H1 (cell line): ENCODE results near the gene C16orf46. TPM values are rescaled to one million over a fixed set of nuclear protein-coding genes. Genes with fewer than 3 reads are reported as not detected.

Experiments
- CTCF ChIA-PET: fragments of 300-600 bp; sonication (Branson Sonifier 250); formaldehyde crosslinking; loops from one replicate; lab custom pipeline; 2021; ENCODE audit not compliant: partially characterized antibody; lab: Charles Lee
- POLR2A ChIA-PET: fragments of 300-600 bp; sonication (Branson Sonifier 250); formaldehyde crosslinking; loops from one replicate; lab custom pipeline; 2021; ENCODE audit warnings: inconsistent platforms; ENCODE audit not compliant: partially characterized antibody; lab: Charles Lee
- DNase-seq, 2 experiments: peaks; one replicate each; pipeline versions ENCODE4 v3.0.0 to v3.0.0-alpha.2; 2010 to 2022; ENCODE audit warnings: low spot score in 2 of 2, low read depth in 1 of 2, mixed read lengths in 1 of 2
- FAIRE-seq: peaks from 2 replicates; lab custom pipeline; 2011; peaks lifted over from hg19 to GRCh38; lab: Jason Lieb, UNC
- H2AFZ ChIP-seq: 2 replicates; pipeline ENCODE4 v1.8.1; 2012; ENCODE audit warnings: low read length, inconsistent platforms
- H2AK5ac ChIP-seq: 2 replicates; pipeline ENCODE4 v1.6.1; 2013; ENCODE audit warnings: low read depth, low read length
- H2BK120ac ChIP-seq: replicated peaks from 2 replicates; pipeline ENCODE3; 2013; ENCODE audit warnings: low read depth, low read length, inconsistent platforms
- H2BK12ac ChIP-seq: 2 replicates; pipeline ENCODE4 v1.6.1; 2013; ENCODE audit warnings: low read depth, low read length
- H2BK15ac ChIP-seq: 2 replicates; pipeline ENCODE4 v1.6.1; 2013; ENCODE audit warnings: low read length
- H2BK20ac ChIP-seq: 2 replicates; pipeline ENCODE4 v1.6.1; 2013; ENCODE audit warnings: low read length
- H2BK5ac ChIP-seq: 2 replicates; pipeline ENCODE4 v1.6.1; 2013; ENCODE audit warnings: low read depth, low read length
- H3K14ac ChIP-seq: 2 replicates; pipeline ENCODE4 v1.6.1; 2013; ENCODE audit warnings: inconsistent platforms; ENCODE audit not compliant: insufficient read length
- H3K18ac ChIP-seq: 2 replicates; pipeline ENCODE4 v1.6.1; 2013; ENCODE audit warnings: low read length; ENCODE audit errors: extremely low read depth
- H3K23ac ChIP-seq: 2 replicates; pipeline ENCODE4 v1.6.1; 2013; ENCODE audit warnings: inconsistent platforms; ENCODE audit not compliant: insufficient read length
- H3K23me2 ChIP-seq: 2 replicates; pipeline ENCODE4 v1.6.1; 2013; ENCODE audit warnings: low read depth, low read length
- H3K27ac ChIP-seq: 2 replicates; pipeline ENCODE4 v1.6.1; 2011; ENCODE audit warnings: low read depth, low read length, inconsistent platforms
- H3K27me3 ChIP-seq, 4 experiments: replicated peaks in 1 of 4; 1 replicate in 1 of 4; 2 replicates in 3 of 4; pipeline versions ENCODE4 v1.6.1 to v1.8.1; 2011 to 2013; ENCODE audit warnings: low read length in 3 of 4, mild to moderate bottlenecking in 3 of 4, inconsistent platforms in 2 of 4, mixed read lengths in 2 of 4, moderate library complexity in 1 of 4; ENCODE audit not compliant: control insufficient read depth in 3 of 4, insufficient read depth in 3 of 4; ENCODE audit errors: extremely low read depth in 1 of 4
- H3K36me3 ChIP-seq, 4 experiments: 2 replicates each; pipeline versions ENCODE4 v1.6.1 to v1.8.1; 2011 to 2013; ENCODE audit warnings: mild to moderate bottlenecking in 4 of 4, low read length in 3 of 4, moderate library complexity in 2 of 4, control low read depth in 1 of 4, inconsistent platforms in 1 of 4; ENCODE audit not compliant: insufficient read depth in 4 of 4, control insufficient read depth in 2 of 4
- H3K4ac ChIP-seq: replicated peaks from 2 replicates; pipeline ENCODE3; 2013; ENCODE audit warnings: low read length, low read depth, mixed read lengths, inconsistent platforms; ENCODE audit not compliant: insufficient read length
- H3K4me1 ChIP-seq, 4 experiments: replicated peaks in 1 of 4; 1 replicate in 1 of 4; 2 replicates in 3 of 4; pipeline versions ENCODE4 v1.6.1 to v1.8.1; 2011 to 2013; ENCODE audit warnings: low read length in 3 of 4, inconsistent platforms in 2 of 4, mixed read lengths in 1 of 4; ENCODE audit not compliant: insufficient read depth in 4 of 4, control insufficient read depth in 3 of 4
- H3K4me2 ChIP-seq, 2 experiments: 2 replicates each; pipeline versions ENCODE4 v1.6.1 to v1.8.1; 2011 to 2013; ENCODE audit warnings: low read depth in 2 of 2, low read length in 2 of 2, control low read depth in 1 of 2, inconsistent platforms in 1 of 2, mild to moderate bottlenecking in 1 of 2; ENCODE audit not compliant: insufficient read depth in 1 of 2
- H3K4me3 ChIP-seq, 4 experiments: fragments of 200-600, 300-600 bp in 1 of 4; sonication (generic), shearing (Covaris generic), sonication (Bioruptor Twin) in 1 of 4; 2 replicates each; pipeline versions ENCODE4 v1.5.1 to v1.8.1; 2011 to 2016; ENCODE audit warnings: low read length in 4 of 4, low read depth in 3 of 4, control low read depth in 2 of 4, inconsistent platforms in 2 of 4, mild to moderate bottlenecking in 2 of 4, mixed read lengths in 1 of 4, moderate library complexity in 1 of 4; ENCODE audit not compliant: insufficient read depth in 2 of 4; ENCODE audit errors: extremely low read depth in 1 of 4
- H3K56ac ChIP-seq: replicated peaks from 2 replicates; pipeline ENCODE3; 2013; ENCODE audit warnings: low read depth, mild to moderate bottlenecking, mixed read lengths, low read length, inconsistent platforms; ENCODE audit not compliant: insufficient read length
- H3K79me1 ChIP-seq: 2 replicates; pipeline ENCODE4 v1.6.1; 2013; ENCODE audit warnings: low read depth, low read length, control low read depth
- H3K79me2 ChIP-seq, 2 experiments: 2 replicates each; pipeline versions ENCODE4 v1.6.1 to v1.8.1; 2012 to 2013; ENCODE audit warnings: low read length in 2 of 2, mild to moderate bottlenecking in 2 of 2, inconsistent platforms in 1 of 2; ENCODE audit not compliant: insufficient read depth in 2 of 2, control insufficient read depth in 1 of 2
- H3K9ac ChIP-seq, 4 experiments: replicated peaks in 1 of 4; 1 replicate in 1 of 4; 2 replicates in 3 of 4; pipeline versions ENCODE4 v1.6.1 to v1.8.1; 2011 to 2013; ENCODE audit warnings: low read depth in 3 of 4, low read length in 3 of 4, control low read depth in 2 of 4, mild to moderate bottlenecking in 2 of 4, moderate library complexity in 2 of 4, inconsistent platforms in 1 of 4; ENCODE audit errors: extremely low read depth in 1 of 4
- H3K9me3 ChIP-seq, 2 experiments: 2 replicates each; pipeline versions ENCODE4 v1.6.1 to v1.8.1; 2012 to 2013; ENCODE audit warnings: mild to moderate bottlenecking in 2 of 2, moderate library complexity in 2 of 2, control low read depth in 1 of 2, inconsistent platforms in 1 of 2, low read depth in 1 of 2, low read length in 1 of 2, mixed read lengths in 1 of 2; ENCODE audit not compliant: insufficient read depth in 2 of 2
- H4K20me1 ChIP-seq, 2 experiments: replicated peaks in 1 of 2; 2 replicates each; pipeline versions ENCODE3 to v1.8.1; 2011 to 2013; ENCODE audit warnings: inconsistent platforms in 2 of 2, low read length in 2 of 2, mild to moderate bottlenecking in 1 of 2; ENCODE audit not compliant: insufficient read depth in 2 of 2, control insufficient read depth in 1 of 2
- H4K5ac ChIP-seq: 2 replicates; pipeline ENCODE4 v1.6.1; 2013; ENCODE audit warnings: low read length, low read depth, mixed read lengths, inconsistent platforms; ENCODE audit not compliant: insufficient read length
- H4K8ac ChIP-seq: 2 replicates; pipeline ENCODE4 v1.8.0; 2013; ENCODE audit warnings: mild to moderate bottlenecking, moderate library complexity, low read length, inconsistent platforms; ENCODE audit not compliant: insufficient read depth; ENCODE audit errors: extremely low read depth
- H4K91ac ChIP-seq: replicated peaks from 2 replicates; pipeline ENCODE3; 2013; ENCODE audit warnings: low read length, mixed read lengths, inconsistent platforms; ENCODE audit not compliant: insufficient read length
- FOSL1 ChIP-seq: IDR thresholded peaks from 2 replicates; pipeline ENCODE4 v1.6.1; 2011; ENCODE audit warnings: mild to moderate bottlenecking, low read depth, low read length, moderate library complexity; ENCODE audit not compliant: insufficient read depth
- GTF2F1 ChIP-seq: IDR thresholded peaks from 2 replicates; pipeline ENCODE4 v1.6.1; 2012; ENCODE audit warnings: low read depth, low read length, improper control_type of control experiment, borderline replicate concordance
- RFX5 ChIP-seq: IDR thresholded peaks from 2 replicates; pipeline ENCODE4 v1.6.1; 2011; ENCODE audit warnings: low read depth, low read length, improper control_type of control experiment, borderline replicate concordance
- SIN3A ChIP-seq, 2 experiments: IDR thresholded peaks in 1 of 2; conservative IDR thresholded peaks in 1 of 2; 2 replicates each; pipeline ENCODE4 v1.6.1; 2011 to 2012; ENCODE audit warnings: low read length in 2 of 2, improper control_type of control experiment in 1 of 2, low read depth in 1 of 2, mild to moderate bottlenecking in 1 of 2
- SP1 ChIP-seq: IDR thresholded peaks from 2 replicates; pipeline ENCODE4 v1.6.1; 2011; ENCODE audit warnings: low read depth, low read length
- TAF7 ChIP-seq: optimal IDR thresholded peaks from 2 replicates; pipeline ENCODE3; 2011; ENCODE audit warnings: low read depth, mild to moderate bottlenecking, inconsistent platforms, low read length, moderate library complexity, borderline replicate concordance
- TBP ChIP-seq: IDR thresholded peaks from 2 replicates; pipeline ENCODE4 v1.6.1; 2011; ENCODE audit warnings: low read depth, low read length, improper control_type of control experiment
- TCF12 ChIP-seq: IDR thresholded peaks from 2 replicates; pipeline ENCODE4 v1.6.1; 2011; ENCODE audit warnings: low read depth, mild to moderate bottlenecking, low read length
- TEAD4 ChIP-seq: IDR thresholded peaks from 2 replicates; pipeline ENCODE4 v1.6.1; 2012; ENCODE audit warnings: low read depth, low read length, inconsistent platforms, mixed read lengths
- USF2 ChIP-seq: IDR thresholded peaks from 2 replicates; pipeline ENCODE4 v1.6.1; 2011; ENCODE audit warnings: low read length, improper control_type of control experiment
- WGBS, 2 experiments: shearing (Covaris generic) in 1 of 2; methylation state at CpG; one replicate each; pipeline versions ENCODE4 v1.1.6 to v1.1.7; 2013 to 2015; ENCODE audit warnings: low lambda C conversion rate in 2 of 2, mixed read lengths in 2 of 2, inconsistent platforms in 1 of 2, low coverage in 1 of 2, missing lambda C conversion rate in 1 of 2; ENCODE audit not compliant: insufficient replicate concordance in 2 of 2, insufficient coverage in 1 of 2, insufficient read length in 1 of 2; ENCODE audit errors: extremely low coverage in 1 of 2, missing lambda C conversion rate in 1 of 2; 5-methylcytosine and 5-hydroxymethylcytosine counted together
- polyA plus RNA-seq, 7 experiments: library from polyadenylated mRNA; depleted of rRNA in 3 of 7; stranded (reverse) in 5 of 7; unstranded in 2 of 7; fragments of >200 nt in 5 of 7; fragments of 200-250 nt in 2 of 7; gene quantifications; 1 replicate in 5 of 7; 2 replicates in 1 of 7; 4 replicates in 1 of 7; pipeline versions ENCODE4 v1.2.1 to v1.2.3, GENCODE V29; 2011 to 2013; ENCODE audit warnings: missing spikeins in 2 of 7, mixed read lengths in 2 of 7
- total RNA-seq: library from RNA; stranded (reverse); fragmentation: NEBNext Ultra II Directional; extraction: Animal tissue kit (Norgen Biotek cat#: 25700); gene quantifications from 2 replicates; pipeline ENCODE4 v1.2.1, GENCODE V29; 2021

C16orf46 gene
- total and polyA plus RNA-seq, 2 of the 8 experiments (the other 6 are each of a cell fraction or from before 2014, with no cell fraction given) = 0.48 to 0.60 TPM

- Histone ChIP-seq H3K4me2 (no peak overlapping the region), H3K9ac (no peak overlapping the region), H3K4me3 (no peak overlapping the region), H3K4ac (no peak overlapping the region), H2AK5ac (no peak overlapping the region), H3K18ac (no peak overlapping the region), H2BK15ac (no peak overlapping the region), H4K20me1 (no peaks in the 10 kb centered on the region), H3K36me3 (no peaks in the 10 kb centered on the region), H2BK20ac (no peak overlapping the region), H2BK120ac (no peak overlapping the region), H3K56ac (no peak overlapping the region), H4K5ac (no peak overlapping the region), H3K27me3 (no peaks in the 10 kb centered on the region), H3K9me3 (no peaks in the 10 kb centered on the region), H3K4me1 (no peaks in the 10 kb centered on the region), H2AFZ (no peak overlapping the region), H3K79me2 (no peaks in the 10 kb centered on the region), H3K14ac (no peak overlapping the region), H3K23me2 (no peaks in the 10 kb centered on the region), H2BK12ac (no peak overlapping the region), H4K91ac (no peak overlapping the region), H3K27ac (no peak overlapping the region), H2BK5ac (no peak overlapping the region), H4K8ac (no peak overlapping the region), H3K79me1 (no peaks in the 10 kb centered on the region), H3K23ac (no peak overlapping the region)
- DNase-seq (no peak), FAIRE-seq (no peak)
- TF ChIP-seq TAF7 = no peak
- no peak for TF ChIP-seq GTF2F1
- TF ChIP-seq RFX5 = no peak
- TF ChIP-seq USF2 = no peak
- no peak for TF ChIP-seq TBP
- no peak for TF ChIP-seq SIN3A (conservative IDR thresholded peaks at IDR 0.05 in 1 of 2, IDR thresholded peaks at IDR 0.05 in 1 of 2; ENCODE audit: low read depth in 1 of 2, low read length in 2 of 2)
- no peak for TF ChIP-seq TEAD4
- TF ChIP-seq SP1 = no peak
- no peak for TF ChIP-seq FOSL1
- TF ChIP-seq TCF12 = no peak
- CTCF ChIA-PET = interaction anchor here (0.7 to 1.0 kb wide), 2 partner anchors 15 to 18 kb away, joined by 3 read pairs; no protein-coding TSS in a partner anchor
- 90% methylated on average over 17 of the region's 17 CpGs; no CpG with 5 or more reads in 1 of the 2 experiments for WGBS, 2 experiments
- POLR2A ChIA-PET = interaction anchor here (0.8 kb wide), 1 partner anchor 191 kb away, joined by 3 read pairs; the partner anchor contains the start of gene GAN
Measured at GRCh38 chr16:81123092-81123852, 46.2 kb upstream of the C16orf46 start.
